ENCODE results near the gene TMCO4.

Gene TMCO4

GRCh38 chr1:19682257-19682656, 117.5 kb downstream of the TMCO4 start:
- FAIRE-seq: no peak

DNA sequence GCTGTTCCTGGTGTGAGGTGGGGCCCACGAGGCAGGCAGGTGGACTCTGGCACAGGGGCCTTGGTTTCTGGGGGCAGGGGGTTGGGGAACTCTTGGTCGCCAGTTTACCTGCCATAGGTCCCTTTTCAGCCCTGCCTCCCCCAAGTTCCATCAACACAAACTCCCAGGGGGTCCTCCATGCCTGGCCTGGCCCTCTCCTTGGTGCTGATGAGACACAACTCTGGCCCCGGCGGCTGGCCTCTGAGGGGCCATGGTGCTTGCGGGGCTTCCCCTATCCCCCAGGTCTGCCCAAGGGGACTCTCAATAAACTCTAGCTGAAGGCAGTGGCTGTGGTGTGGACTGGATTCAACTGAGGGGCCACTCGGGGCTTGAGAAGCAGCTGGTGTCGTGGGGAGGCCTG, 119.1 kb downstream of the TMCO4 start:
- no peak for FAIRE-seq

- FAIRE-seq: no peak
Measured at GRCh38 chr1:19679691-19680090, 120.0 kb downstream of the TMCO4 start.

- FAIRE-seq: no peak
Measured at GRCh38 chr1:19678931-19679453, 120.7 kb downstream of the TMCO4 start.

- no peak for FAIRE-seq
Measured at GRCh38 chr1:19678493-19678892, 121.2 kb downstream of the TMCO4 start.

DNA sequence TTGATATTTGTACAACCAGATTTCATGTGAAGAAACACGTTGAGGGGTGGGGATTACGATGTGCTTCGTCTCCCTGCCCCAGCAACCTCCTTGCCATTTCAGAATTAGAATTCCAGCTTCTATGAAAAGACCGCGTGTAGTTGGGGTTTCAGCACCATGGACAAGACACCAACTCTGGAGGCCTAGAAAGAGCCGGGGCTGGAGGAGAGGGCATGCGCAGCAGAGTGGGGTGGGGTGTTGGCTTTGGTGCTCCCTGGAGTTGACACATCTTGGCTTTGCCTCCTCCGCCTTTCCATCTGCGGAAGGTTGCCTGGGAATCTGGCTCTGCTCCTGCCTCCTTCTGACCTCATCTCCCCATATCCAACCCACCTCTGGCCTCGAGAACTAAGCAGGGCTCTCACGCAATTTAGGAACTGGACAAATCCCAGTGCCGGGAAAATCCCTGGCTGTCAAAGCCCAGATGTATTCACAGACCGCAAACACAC, 123.2 kb downstream of the TMCO4 start:
- no peak for FAIRE-seq

DNA sequence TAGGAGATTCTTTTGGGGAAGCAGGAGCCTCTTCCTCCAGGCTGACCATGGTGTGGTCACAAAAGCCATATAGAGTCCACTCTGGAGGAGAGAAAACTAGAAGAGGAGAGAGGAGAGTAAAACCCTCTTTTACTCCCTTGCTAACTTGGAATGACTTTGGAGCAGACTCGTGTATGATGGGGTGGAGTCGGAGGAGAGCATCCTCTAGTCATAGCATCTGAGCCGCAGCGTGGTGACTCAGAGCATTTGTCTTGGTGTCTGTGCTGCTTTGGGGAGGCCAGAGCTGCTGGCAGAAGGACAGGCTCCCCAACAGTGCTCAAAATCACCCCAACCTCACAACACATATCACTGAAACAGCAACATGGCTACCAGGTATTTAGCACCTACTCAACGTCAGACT, 123.9 kb downstream of the TMCO4 start:
- no peak for FAIRE-seq

- no peak for FAIRE-seq
Measured at GRCh38 chr1:19672237-19672636, 127.5 kb downstream of the TMCO4 start.

- no peak for FAIRE-seq
Measured at GRCh38 chr1:19670787-19671186, 128.9 kb downstream of the TMCO4 start.

GRCh38 chr1:19668888-19669287, 130.8 kb downstream of the TMCO4 start:
- FAIRE-seq: no peak

DNA sequence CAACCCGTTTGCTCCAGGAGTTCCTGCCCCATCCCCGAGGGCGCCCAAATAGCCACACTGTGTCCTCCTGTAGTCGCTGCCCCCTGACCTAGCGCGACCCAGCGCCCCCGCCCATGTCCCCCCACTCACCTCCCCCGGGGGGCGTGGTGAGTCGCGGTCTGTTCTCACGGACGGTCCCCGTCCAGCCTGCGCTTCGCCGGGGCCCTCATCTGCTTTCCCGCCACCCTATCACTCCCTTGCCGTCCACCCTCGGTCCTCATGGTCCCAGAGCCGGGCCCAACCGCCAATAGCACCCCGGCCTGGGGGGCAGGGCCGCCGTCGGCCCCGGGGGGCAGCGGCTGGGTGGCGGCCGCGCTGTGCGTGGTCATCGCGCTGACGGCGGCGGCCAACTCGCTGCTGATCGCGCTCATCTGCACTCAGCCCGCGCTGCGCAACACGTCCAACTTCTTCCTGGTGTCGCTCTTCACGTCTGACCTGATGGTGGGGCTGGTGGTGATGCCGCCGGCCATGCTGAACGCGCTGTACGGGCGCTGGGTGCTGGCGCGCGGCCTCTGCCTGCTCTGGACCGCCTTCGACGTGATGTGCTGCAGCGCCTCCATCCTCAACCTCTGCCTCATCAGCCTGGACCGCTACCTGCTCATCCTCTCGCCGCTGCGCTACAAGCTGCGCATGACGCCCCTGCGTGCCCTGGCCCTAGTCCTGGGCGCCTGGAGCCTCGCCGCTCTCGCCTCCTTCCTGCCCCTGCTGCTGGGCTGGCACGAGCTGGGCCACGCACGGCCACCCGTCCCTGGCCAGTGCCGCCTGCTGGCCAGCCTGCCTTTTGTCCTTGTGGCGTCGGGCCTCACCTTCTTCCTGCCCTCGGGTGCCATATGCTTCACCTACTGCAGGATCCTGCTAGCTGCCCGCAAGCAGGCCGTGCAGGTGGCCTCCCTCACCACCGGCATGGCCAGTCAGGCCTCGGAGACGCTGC, 133.9 kb downstream of the TMCO4 start:
- no peak for FAIRE-seq

DNA sequence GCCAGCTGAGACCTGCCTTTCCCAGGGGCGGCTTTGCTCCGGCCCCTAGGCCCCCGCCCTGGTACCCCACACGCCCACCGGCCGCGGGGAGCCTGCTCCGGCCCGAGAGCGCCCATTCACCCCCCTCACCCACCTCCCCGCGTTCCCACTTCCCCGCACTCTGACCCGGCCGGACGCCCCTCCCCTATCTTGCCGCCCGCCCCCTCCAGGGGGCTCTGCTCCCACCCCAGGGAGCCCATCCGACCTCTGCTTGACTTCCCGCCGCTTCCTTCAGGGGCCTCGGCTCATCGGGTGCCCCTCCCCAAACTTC, 134.6 kb downstream of the TMCO4 start:
- FAIRE-seq: no peak

DNA sequence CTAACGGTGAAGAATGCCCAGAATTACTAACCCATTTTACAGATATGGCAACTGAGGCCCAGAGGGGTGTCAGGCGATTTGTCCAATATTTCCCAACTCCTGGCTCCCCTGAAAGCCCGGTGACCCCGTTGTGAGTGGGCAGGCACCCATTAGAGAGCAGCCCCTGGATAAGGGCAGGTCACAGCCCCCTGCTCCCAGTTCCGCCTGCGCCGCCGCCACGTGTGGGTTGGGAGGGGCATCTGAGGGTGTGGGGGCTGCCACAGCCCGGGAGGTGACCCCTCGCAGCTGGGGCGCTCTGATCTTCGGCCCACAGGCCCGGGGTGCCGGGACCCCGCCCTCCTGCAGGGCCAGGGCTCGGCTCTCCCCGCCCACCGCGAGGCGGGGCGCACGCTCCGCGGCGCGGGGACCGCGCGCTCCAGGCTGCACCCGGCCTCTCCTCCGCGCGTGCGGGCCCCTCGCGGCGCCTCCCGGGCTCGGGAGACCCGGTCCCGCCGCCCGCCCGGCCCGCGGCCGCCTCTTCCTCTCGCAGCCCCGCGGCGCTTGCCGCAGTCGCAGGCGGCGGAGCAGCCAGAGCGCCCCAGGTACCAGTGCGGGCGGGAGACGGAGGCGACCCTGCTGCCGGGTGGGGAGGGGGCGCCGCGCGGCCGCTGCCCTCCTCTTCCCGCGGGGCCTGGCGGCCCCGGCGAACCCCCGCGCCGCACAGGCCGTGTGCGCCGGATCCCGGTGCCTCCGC, 135.1 kb downstream of the TMCO4 start, which contains the start of gene HTR6:
Gene HTR6 (plus strand): TSS at position 423 of the 733 bp plus-strand sequence. CDS start 879 bp downstream, outside the sequence.
- no peak for FAIRE-seq

DNA sequence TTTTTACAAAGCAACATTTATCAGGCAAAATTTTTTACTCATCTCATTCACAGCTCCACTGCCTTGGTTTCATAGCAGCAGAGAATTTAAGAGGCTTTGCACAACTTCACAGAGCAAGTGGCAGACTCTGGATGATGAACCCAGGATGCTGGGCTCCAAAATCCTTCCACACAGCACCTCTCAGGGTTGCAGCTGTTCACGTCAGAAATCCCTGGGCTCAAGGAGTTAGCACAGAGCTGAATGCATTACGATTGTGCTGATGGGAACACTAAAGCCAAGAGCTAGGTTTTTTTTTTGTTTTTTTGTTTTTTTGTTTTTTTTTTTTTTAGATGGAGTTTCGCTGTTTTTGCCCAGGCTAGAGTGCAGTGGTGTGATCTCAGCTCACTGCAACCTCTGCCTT, 137.4 kb downstream of the TMCO4 start:
- no peak for FAIRE-seq

- FAIRE-seq: peak; percentile 88
Measured at GRCh38 chr1:19661721-19662228, 137.9 kb downstream of the TMCO4 start.

DNA sequence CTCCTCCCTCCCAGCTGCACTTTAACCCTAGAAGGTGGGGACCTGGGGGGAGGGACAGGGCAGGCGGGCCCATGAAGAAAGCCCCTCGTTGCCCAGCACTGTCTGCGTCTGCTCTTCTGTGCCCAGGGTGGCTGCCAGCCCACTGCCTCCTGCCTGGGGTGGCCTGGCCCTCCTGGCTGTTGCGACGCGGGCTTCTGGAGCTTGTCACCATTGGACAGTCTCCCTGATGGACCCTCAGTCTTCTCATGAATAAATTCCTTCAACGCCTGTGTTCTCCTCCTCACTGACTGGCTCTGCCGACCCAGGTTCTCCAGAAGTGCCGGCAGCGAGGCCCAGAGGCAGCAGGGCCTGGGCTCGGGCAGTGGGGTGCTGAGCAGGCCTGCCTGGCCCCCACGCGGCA, 141.5 kb downstream of the TMCO4 start:
- FAIRE-seq: no peak

DNA sequence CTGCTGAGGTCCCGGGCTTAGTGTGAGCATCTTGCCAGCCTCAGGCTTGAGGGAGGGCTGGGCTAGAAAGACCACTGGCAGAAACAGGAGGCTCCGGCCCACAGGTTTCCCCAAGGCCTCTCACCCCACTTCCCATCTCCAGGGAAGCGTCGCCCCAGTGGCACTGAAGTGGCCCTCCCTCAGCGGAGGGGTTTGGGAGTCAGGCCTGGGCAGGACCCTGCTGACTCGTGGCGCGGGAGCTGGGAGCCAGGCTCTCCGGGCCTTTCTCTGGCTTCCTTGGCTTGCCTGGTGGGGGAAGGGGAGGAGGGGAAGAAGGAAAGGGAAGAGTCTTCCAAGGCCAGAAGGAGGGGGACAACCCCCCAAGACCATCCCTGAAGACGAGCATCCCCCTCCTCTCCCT, 142.2 kb downstream of the TMCO4 start:
- no peak for FAIRE-seq

GRCh38 chr1:19656780-19657466, 142.8 kb downstream of the TMCO4 start:
- no peak for FAIRE-seq

DNA sequence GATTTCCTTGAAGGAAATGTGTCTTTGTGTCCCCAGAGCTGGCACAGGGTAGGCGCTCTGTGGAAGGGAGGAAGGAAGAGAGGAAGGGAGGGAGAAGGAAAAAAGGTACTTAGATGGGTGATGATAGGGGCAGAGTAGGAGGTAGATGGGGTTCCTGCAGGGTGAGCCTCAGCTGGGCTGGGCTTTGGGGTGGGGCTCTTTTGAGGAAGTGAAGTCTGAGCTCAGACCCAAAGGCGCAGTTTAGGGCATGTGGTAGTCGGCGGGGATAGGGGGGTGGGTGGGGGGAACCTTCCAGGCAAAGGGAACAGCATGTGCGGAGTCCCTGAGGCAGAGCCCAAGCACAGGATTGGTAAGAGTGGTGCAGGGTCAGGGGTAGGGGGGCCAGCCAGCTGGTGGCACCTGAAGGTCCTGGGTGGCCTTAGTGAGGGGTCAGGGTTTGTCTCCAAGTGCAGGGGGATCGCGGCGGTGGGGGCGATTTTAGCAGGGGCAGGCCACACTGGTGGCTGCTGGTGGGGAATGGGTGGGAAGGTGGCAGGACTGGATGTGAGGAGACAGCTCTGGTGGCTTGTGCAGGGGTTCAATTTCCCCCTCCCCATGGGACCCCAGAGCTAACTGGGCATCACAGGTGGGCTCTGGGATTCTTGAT, 143.5 kb downstream of the TMCO4 start:
- FAIRE-seq: no peak

DNA sequence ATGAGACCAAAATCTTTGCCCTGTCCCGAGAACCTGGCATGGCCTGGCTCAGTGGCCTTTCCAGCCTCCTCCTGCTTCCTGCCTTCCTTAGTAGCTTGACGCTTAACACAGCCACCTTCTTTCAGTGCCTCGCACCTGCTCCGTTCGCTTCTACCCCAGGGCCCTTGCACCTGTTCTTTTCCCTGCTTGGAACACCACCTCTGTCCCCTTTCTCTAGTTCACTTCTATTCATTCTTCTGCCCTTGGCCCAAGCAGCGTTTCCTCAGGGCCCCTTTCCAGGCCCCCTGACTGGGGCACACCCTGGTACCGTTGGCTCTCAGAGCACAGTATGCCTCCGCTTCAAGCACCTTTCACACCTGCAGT, 144.0 kb downstream of the TMCO4 start:
- FAIRE-seq: no peak

DNA sequence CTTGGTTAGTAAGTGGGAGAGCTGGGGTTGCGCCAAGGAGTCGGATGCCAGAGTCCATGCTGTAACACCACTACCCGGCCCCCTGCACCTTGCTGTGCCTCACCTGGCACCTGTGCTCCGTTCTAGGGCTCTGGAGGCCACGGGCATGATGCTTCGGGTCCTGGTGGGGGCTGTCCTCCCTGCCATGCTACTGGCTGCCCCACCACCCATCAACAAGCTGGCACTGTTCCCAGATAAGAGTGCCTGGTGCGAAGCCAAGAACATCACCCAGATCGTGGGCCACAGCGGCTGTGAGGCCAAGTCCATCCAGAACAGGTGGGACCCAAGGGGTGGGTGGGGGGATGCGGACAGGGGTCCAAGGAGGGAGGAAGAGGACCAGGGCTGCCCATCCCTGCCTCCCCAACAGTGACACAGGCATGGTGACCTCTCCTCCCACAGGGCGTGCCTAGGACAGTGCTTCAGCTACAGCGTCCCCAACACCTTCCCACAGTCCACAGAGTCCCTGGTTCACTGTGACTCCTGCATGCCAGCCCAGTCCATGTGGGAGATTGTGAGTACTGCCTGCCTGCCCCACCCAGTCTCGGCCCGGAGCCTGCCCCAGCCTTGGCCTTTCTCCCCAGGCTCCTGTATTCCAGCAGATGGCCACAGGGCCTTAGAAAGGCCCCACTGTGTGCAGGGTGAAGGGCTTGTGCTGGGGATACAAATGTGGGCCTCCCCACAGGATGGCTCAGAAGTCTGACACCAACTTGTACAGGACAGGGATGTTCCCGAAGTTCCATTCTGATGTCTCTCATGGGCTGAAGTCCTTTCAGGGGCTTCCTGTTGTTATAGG, 144.6 kb downstream of the TMCO4 start:
- FAIRE-seq: no peak
